Breast epithelium (tissue), 3 donors: ENCODE measurements around the gene PAK1.

Experiments
- POLR2A ChIP-seq: fragments of 450-650 bp; IDR thresholded peaks from one replicate; pipeline ENCODE4 v1.6.1; 2016; ENCODE audit warnings: antibody characterized with exemption, mild to moderate bottlenecking, moderate library complexity
- POLR2AphosphoS5 ChIP-seq, 3 donors: sonication (generic); formaldehyde crosslinking; IDR thresholded peaks; one replicate each; pipeline ENCODE4 v1.6.1; 2017; ENCODE audit warnings: antibody characterized with exemption in 3 of 3
- TF ChIP-seq, protein P1 (sequence below), 3 donors: fragments of 450-650 bp; IDR thresholded peaks; one replicate each; pipeline ENCODE4 v1.5.1; 2016 to 2017; ENCODE audit warnings: antibody characterized with exemption in 3 of 3, mild to moderate bottlenecking in 3 of 3, moderate library complexity in 3 of 3

DNA sequence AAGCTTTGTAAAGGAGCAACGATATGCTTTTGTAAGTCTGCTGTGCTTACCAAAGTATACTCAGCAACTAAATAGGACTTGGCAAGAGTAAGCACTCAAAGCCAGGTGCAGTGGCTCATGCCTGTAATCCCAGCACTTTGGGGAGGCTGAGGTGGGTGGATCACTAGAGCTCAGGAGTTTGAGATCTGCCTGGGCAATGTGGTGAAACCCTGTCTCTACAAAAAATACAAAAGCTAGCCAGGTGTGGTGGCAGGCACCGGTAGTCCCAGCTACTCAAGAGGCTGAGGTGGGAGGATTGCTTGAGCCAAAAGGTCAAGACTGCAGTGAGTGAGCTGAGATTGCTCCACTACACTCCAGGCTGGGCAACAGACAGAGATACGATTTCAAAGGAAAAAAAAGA lies 67.5 kb downstream of the PAK1 start:
- TF ChIP-seq, protein P1, sequence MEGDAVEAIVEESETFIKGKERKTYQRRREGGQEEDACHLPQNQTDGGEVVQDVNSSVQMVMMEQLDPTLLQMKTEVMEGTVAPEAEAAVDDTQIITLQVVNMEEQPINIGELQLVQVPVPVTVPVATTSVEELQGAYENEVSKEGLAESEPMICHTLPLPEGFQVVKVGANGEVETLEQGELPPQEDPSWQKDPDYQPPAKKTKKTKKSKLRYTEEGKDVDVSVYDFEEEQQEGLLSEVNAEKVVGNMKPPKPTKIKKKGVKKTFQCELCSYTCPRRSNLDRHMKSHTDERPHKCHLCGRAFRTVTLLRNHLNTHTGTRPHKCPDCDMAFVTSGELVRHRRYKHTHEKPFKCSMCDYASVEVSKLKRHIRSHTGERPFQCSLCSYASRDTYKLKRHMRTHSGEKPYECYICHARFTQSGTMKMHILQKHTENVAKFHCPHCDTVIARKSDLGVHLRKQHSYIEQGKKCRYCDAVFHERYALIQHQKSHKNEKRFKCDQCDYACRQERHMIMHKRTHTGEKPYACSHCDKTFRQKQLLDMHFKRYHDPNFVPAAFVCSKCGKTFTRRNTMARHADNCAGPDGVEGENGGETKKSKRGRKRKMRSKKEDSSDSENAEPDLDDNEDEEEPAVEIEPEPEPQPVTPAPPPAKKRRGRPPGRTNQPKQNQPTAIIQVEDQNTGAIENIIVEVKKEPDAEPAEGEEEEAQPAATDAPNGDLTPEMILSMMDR (IDR thresholded peaks at IDR 0.05) = no peak
- TF ChIP-seq POLR2A = no peak
- no peak for TF ChIP-seq POLR2AphosphoS5 (IDR thresholded peaks at IDR 0.05)
